GM23248 (cell line): ENCODE results near the gene MAPK8IP1.

Experiments used
- EZH2 ChIP-seq: fragments of 200-600 bp; sonication (generic); IDR thresholded peaks from 2 replicates; pipeline ENCODE4 v1.6.1; 2018; ENCODE audit warnings: antibody characterized with exemption, mild to moderate bottlenecking; ENCODE audit not compliant: insufficient read depth, poor library complexity, severe bottlenecking
- EZH2phosphoT487 ChIP-seq: fragments of 200-600 bp; sonication (generic); IDR thresholded peaks from 2 replicates; pipeline ENCODE4 v1.6.1; 2018; ENCODE audit warnings: antibody characterized with exemption, moderate library complexity, mild to moderate bottlenecking, low read depth; ENCODE audit not compliant: insufficient read depth

DNA sequence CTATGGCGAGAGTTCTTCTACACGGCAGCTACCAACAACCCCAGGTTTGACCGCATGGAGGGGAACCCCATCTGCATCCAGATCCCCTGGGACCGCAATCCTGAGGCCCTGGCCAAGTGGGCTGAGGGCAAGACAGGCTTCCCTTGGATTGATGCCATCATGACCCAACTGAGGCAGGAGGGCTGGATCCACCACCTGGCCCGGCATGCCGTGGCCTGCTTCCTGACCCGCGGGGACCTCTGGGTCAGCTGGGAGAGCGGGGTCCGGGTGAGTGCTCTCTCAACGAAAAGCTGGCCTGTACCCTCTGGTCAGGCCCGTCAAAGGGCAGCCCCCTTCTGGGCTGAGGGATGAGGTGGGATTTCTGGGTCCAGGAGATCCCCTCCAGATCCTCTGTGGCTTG is 15.9 kb upstream of the MAPK8IP1 start:
- TF ChIP-seq EZH2phosphoT487 (no peak), EZH2 (no peak)
